GM19438 (cell line): ENCODE results near the gene APEH.

Source experiments
- ATAC-seq: cut with Tn5 transposase; IDR thresholded peaks from one replicate; pipeline ENCODE4 v1.9.1; 2021; ENCODE audit warnings: low read depth; ENCODE audit not compliant: unreplicated experiment

APEH gene

DNA sequence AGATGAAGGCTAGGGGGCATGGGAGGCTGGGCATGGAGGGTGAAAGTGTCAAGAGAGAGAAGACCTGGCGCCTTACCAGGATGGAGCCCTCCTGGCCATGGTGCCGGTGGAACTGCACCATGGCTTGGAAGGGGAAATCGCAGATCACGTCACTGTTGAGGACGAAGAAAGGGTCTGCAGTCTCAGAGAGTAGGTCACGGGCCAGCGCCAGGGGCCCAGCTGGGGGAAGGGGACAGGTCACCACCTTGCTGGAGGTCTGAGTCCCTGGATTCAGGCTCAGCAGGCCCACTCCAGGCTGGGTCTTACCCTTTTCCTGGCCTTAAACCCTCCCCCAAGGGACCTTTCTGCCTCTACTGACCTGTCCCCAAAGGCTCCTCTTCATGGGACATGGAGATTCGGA is 48.7 kb downstream of the APEH start:
- no peak for ATAC-seq

GRCh38 chr3:49723296-49723627 is 49.1 kb downstream of the APEH start:
- ATAC-seq, result no peak

DNA sequence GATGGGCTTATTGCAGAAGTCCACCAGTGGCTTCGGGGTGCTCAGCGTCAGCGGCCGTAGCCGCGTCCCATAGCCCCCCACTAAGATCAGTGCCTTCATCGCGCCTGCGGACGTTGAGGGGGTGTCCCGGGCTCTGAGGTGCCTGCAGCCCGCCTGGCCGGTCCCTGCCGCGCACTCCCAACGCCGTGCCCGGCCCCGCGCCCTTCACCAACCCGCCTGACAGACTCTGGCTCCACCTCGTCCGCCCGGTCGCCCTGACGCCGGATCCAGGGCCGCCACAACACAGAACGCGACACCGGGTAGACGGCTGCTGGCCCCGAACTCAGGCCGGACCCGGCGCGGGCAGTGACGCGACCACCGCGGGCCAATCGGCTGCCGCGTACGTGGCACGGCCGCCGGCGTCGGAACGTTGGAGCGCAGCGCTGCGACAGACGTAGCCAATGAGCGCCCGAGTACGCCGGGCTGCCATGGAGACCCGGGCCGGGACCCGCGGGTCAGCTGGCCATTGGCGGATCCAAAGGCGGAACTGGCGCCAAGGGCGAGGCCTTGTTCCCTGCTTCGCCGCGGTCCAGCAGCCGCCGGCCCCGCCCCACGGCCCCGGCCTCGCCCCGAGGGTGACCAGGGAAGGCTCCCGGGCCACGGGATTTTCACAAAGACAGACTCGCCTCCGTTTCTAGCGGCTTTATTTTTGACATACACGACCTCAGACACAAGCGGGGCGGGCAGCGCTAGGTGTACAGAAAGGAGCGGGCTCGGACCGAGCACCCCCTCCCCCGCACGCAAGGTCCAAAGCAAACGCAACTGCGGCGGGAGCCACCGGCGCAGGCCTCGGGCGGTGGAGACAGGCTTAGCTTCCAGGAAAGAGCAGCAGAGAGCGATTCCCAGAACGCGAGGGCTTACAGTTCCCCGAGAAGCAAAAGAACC is 49.7 kb downstream of the APEH start, which contains the start of gene GMPPB:
Gene GMPPB, minus strand, starts transcription at position 324 of the 924 bp plus-strand sequence. Its CDS starts 225 bp downstream, at position 99.
- peak; percentile 72 for ATAC-seq

- ATAC-seq, result no peak
These were observed 50.4 kb downstream of the APEH start for GRCh38 chr3:49724586-49724985.

DNA sequence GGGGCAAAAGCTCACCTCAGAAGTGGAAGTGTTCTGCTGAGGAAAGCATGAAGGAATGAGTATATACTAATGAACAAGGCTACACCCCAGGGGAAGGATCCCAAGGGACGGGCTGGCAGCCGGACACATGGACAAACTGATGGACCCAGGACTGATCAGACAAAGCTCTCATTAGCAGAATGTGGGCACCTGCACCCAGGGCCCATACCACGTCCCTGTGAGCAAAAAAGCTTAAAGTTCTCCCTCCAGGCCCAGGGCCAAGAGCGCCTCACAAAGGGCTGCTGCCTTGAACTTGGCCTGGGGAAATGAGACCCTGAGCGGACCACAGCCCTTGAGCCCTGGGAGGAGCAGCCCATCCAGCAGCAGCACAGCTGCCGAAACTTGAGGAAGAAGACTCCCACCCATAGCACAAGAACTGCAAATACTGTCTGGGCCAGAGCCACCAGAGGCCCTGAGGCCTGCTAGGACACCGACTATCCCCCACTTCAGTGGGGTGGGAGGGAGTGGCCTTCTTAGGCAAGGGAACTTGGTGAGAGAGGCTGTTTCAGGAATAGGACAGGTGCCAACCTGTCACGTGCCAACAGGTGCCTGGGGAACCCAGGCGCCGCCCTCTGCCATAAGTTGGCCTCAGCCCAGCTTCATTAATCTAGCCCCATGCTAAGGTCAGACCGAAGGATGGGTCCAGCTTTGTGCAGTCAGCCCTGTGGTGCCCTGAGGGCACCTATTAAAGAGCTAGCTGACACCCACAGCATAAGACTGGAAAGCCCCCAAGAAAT is 51.9 kb downstream of the APEH start:
- no peak for ATAC-seq

- no peak for ATAC-seq
These were observed 53.2 kb downstream of the APEH start for GRCh38 chr3:49727154-49727923.

DNA sequence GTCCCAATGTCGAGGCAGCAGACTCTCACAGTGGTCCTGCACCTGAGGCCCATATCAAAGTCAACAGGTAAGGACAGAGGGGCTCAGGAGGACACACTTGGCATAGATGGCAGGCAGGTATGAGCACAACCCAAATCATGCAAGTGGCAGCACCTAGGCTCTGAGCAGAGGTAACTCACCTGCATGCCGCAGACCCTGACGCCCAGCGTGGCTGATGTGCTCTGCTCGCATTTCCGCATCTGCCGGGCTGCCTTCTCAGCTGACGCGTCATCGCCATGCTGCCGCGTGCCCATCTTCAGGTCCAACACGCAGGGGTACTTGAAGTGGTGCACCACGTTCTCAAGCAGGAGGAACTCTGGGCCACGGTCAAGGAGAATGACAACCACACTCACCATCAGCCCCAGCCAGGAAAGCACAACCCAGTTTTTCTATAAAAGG is 53.8 kb downstream of the APEH start:
- no peak for ATAC-seq

DNA sequence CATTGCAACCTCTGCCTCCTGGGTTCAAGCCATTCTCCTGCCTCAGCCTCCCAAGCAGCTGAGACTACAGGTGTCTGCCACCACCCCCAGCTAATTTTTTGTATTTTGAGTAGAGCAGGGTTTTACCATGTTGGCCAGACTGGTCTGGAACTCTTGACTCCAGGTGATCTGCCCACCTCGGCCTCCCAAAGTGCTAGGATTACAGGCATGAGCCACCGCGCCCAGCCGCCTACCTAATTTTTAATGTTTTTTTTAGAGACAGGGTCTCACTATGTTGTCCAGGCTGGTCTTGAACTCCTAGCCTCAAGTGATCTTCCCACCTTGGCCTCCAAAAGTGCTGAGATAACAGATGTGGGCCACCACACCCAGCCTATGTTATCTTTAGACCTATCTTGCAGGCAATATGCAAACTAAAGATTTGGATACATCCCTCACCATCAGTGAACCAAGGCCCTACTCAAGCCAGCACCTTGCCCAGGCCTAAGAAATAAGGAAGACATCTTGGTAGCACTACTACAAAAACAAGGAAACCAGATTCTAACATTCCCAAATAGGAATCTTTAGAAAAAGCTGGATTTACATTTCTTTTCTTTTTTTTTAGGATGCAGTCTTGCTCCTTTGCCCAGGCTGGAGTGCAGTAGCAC is 55.9 kb downstream of the APEH start:
- no peak for ATAC-seq

- ATAC-seq, result no peak
These were observed 58.4 kb downstream of the APEH start for GRCh38 chr3:49732597-49732996.

DNA sequence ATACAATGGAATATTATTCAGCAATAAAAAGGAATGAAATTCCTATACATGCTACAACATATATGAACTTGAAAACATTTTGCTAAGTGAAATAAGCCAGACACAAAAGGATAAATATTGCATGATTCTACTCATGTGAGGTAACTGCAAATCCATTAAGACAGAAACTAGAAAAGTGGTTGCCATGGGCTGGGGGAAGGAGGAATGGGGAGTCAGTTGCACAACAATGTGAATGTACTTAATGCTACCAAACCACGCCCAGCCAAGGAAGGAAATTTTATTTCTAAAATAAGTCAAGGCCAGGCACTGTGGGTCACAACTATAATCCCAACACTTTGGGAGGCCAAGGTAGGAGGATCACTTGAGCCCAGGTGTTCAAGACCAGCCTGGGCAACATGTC is 59.4 kb downstream of the APEH start:
- ATAC-seq, result no peak
